Urinary bladder (tissue), 4 donors: ENCODE results near the gene ORM2. TPM values are rescaled to one million over a fixed set of nuclear protein-coding genes. Genes with fewer than 3 reads are reported as not detected.

Experiments
- DNase-seq: peaks from one replicate; pipeline ENCODE4 v3.0.0-alpha.2; 2015; ENCODE audit errors: extremely low spot score
- H3K27ac ChIP-seq: one replicate; pipeline ENCODE4 v1.5.1; 2013; ENCODE audit warnings: low read depth, mild to moderate bottlenecking, moderate library complexity
- H3K36me3 ChIP-seq: one replicate; pipeline ENCODE4 v1.6.1; 2013; ENCODE audit warnings: mild to moderate bottlenecking, moderate library complexity; ENCODE audit not compliant: insufficient read depth
- H3K4me1 ChIP-seq: one replicate; pipeline ENCODE4 v1.6.1; 2013; ENCODE audit warnings: mild to moderate bottlenecking, moderate library complexity; ENCODE audit not compliant: insufficient read depth
- H3K4me3 ChIP-seq: one replicate; pipeline ENCODE4 v1.5.1; 2013; ENCODE audit warnings: low read depth, low read length
- WGBS: extraction: QIAGEN DNeasy Blood & Tissue Kit; methylation state at CpG from one replicate; pipeline ENCODE4 v1.1.7; 2013; 5-methylcytosine and 5-hydroxymethylcytosine counted together
- polyA plus RNA-seq: library from polyadenylated mRNA; stranded (reverse); fragments of 200-250 nt; gene quantifications from one replicate; pipeline ENCODE4 v1.2.3, GENCODE V29; 2013
- total RNA-seq: library from RNA; depleted of rRNA; stranded (reverse); fragments of >200 nt; gene quantifications from one replicate; pipeline ENCODE4 v1.2.3, GENCODE V29; 2014
- donor health status: healthy with polysubstance abuse.
- donor health status: healthy.

The ORM2 gene
- total and polyA plus RNA-seq, 2 donors = 3.2 TPM; not detected in 1

DNA sequence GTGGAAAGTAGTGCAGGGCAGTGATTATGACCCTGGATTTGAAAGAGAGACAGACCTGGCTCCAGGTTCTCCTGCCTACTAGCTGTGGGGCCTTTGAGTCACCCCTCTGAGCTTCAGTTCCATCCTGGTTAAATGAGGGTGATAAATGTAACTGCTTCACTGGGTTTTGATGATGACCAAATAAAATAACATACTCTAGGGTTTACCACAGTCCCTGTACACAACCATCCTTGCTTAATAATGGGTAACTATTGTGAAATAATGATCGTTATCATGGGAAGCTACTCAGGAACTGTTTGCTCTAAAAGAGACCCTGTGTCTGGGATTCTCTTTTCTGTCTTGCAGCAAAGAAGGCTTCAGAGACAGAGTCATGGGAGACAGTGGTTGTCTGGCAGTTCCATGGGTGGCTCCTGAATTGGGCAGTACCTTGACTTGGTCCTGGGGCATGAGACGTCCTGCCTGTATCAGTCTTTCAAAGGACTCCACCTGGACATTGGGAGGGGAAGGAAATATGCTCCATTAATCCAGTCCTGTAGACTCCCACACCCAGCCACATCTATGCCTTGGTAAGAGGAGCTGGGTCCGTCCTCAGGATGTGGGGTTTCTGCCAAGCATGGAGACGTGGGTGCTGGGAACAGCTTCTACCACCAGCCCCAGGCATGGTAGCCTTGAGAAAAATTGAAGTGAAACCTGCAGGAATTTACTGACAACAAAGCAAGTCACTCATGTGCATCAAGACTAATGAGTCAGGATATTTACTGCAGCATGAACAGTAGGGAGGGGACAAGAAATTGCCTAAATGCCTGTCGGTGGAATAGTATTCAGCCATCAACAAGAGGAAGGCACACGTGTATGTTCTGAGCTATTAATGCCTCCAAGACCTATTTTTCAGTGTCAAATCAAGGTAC lies 34.7 kb downstream of the ORM2 start:
- no peak for DNase-seq
- H3K27ac ChIP-seq = peak overlapping the region; percentile 76

DNA sequence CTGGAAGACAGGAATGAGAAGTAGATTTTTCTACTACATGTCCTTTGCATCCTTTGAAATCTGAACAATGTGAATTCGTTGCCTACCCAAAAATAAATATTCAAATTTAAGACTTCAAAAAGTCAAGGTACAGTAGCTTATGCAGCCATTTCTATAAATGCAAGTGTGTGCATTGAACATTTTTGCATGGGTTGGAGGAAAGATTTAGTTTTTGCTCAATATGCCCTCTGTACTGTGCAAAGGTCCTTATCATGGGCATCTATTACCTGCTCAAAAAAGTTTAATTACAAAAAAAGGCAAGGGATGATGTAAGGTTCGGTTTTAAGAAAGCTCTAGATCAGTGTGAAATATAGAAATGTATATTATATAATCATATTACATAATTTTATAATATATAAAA lies 35.5 kb downstream of the ORM2 start:
- DNase-seq = no peak
- 93% methylated on average over 2 of the region's 2 CpGs for WGBS
- Histone ChIP-seq H3K36me3 (peaks cover 11% of the 10 kb centered on the region), H3K27ac (no peak overlapping the region), H3K4me1 (no peaks in the 10 kb centered on the region), H3K4me3 (no peak overlapping the region)

More for the DNA sequence above, 34.7 kb downstream of the ORM2 start:
- 68% methylated on average over 6 of the region's 6 CpGs for WGBS
- peaks cover 11% of the 10 kb centered on the region for H3K36me3 ChIP-seq
- no peak overlapping the region for H3K4me3 ChIP-seq
- H3K4me1 ChIP-seq = no peaks in the 10 kb centered on the region

DNA sequence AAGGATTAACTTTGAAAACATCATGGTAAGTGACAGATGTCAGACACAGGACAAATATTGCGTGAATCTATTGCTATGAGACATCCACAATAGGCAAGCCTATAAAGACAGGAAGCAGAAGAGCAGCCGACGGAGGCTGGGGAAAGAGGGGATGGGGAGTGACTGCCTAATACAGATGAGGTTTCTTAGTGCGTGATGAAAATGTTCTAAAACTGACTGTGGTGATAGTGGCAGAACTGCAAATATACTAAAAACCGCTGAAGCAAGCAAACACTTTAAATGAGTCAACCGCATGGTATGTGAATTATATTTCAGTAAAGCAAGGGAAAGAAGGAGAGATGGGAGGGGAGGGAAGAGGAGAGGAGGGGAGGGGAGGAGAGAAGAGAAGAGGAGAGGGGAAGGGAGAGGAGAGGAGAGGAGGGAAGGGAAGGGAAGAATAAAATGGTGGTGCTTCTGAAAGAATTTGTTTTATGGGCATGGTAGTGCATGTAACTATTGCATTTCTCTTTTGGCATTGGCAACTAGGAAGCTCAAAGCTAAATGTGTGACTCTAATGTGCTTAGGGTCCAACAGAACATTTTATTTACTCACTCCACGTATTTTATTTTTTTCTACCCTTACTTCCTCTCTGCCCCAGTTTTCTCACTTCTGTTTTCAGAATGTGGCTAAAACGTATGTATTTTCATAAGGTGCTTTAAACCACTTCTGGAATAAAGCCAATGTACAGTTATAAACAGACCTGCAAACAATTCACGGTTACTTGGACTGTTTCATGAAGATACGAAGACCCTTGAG lies 36.9 kb downstream of the ORM2 start:
- DNase-seq = no peak
- Histone ChIP-seq H3K27ac (peak overlapping the region; percentile 57), H3K36me3 (peaks cover 4% of the 10 kb centered on the region), H3K4me3 (no peak overlapping the region), H3K4me1 (no peaks in the 10 kb centered on the region)
- WGBS = 43% methylated on average over 10 of the region's 10 CpGs

DNA sequence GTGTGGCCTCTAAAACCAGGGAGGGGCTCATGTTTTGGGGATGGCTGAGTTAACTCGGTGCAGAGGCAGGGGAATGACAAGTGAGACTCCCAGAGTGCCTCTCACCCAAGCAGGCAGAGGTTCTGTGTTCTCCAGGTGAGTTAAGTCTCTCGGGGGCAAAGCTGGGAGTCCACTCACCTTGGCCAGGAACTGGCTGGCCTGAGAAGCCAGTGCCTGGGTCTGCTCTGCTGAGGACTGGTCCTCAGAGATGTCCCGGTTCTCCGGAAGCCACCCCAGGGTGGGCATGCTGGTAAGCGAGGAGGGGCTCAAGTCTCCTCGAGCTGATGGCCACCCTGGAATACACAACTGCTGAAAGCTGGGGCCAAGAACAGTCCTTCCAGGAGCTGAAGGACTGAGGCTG lies 37.7 kb downstream of the ORM2 start:
- Histone ChIP-seq H3K4me3 (no peak overlapping the region), H3K36me3 (peaks cover 3% of the 10 kb centered on the region), H3K4me1 (no peaks in the 10 kb centered on the region), H3K27ac (no peak overlapping the region)
- no peak for DNase-seq
- WGBS = 88% methylated on average over 6 of the region's 6 CpGs

DNA sequence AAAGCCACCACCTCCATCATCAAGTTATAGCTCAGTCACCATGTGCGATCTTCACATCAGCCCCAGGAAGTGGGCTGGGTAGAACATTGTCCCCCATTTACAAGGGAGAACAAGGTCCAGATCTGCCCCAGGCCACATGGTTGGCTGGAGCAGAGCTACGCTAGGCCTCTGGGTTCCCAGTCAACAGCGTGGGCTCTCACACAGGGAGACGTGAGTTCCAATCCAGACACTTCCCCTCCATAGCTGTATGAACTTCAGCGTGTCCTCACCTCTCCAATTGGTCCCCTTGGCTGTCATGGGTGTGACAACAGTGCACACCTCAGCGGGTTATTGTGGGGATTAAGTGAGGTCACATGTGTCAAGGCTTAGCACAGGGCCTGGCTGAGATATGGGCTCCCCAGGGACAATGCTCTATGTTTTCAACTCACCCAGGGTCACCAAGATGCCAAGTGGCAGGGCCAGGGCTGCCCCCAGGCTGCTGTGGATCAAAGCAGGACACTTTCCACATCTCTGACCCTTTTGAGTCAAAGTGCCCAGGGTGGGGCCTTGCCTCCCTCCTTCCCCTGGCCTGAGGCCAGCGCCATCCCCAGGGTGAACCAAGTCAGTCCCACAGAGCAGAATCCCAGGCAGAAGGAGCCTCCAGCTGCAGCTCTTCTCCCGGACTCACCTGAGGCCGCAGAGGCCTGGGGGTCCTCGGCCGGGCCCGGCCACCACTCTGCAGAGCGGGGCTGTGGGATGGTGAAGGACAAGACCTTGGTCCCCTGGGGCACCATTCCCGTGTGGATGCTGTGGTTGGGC lies 38.3 kb downstream of the ORM2 start:
- Histone ChIP-seq H3K4me3 (no peak overlapping the region), H3K36me3 (no peaks in the 10 kb centered on the region), H3K4me1 (no peaks in the 10 kb centered on the region), H3K27ac (peak overlapping the region; percentile 74)
- DNase-seq = no peak
- 92% methylated on average over 14 of the region's 14 CpGs for WGBS

DNA sequence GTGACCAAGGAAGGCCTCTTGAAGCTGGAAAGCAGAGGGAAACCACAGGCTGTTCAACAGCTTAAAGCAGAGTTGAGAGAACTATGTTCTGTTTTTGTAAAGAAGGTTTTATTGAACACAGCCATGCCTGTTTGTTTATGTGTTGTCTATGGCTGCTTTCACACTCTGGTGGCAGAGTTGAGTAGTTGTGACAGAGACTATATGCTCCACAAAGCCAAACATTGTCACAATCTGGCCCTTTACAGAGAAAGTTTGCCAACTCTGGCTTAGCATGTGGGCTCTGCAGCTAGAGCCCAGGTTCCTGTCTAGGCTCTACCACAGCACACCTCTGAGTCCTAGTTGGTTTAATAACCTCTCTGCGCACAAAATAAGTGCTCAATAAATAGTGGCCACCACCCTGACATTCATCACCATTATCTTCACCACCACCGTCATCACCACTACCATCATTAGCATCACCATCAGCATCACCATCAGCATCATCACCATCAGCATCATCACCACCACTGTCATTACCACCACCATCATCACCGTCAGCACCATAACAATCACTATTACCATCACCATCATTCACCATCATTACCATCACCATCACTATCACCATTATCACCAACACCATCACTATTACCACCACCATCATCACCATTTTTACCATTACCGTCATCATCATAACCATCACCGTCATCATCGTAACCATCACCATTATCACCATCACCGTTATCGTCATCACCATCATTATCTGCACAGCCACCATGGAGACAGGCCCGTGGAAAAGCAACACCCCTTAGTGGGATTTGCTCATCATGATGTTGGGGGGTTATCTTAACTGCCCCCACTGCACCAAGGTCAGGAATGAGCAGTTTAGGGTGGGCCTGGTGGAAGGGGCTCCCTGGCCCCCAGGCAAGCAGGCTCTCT lies 39.8 kb downstream of the ORM2 start:
- no peaks in the 10 kb centered on the region for H3K4me1 ChIP-seq
- H3K4me3 ChIP-seq = no peak overlapping the region
- H3K27ac ChIP-seq = no peak overlapping the region
- DNase-seq = no peak
- peaks cover 2% of the 10 kb centered on the region for H3K36me3 ChIP-seq
- 91% methylated on average over 9 of the region's 9 CpGs for WGBS

DNA sequence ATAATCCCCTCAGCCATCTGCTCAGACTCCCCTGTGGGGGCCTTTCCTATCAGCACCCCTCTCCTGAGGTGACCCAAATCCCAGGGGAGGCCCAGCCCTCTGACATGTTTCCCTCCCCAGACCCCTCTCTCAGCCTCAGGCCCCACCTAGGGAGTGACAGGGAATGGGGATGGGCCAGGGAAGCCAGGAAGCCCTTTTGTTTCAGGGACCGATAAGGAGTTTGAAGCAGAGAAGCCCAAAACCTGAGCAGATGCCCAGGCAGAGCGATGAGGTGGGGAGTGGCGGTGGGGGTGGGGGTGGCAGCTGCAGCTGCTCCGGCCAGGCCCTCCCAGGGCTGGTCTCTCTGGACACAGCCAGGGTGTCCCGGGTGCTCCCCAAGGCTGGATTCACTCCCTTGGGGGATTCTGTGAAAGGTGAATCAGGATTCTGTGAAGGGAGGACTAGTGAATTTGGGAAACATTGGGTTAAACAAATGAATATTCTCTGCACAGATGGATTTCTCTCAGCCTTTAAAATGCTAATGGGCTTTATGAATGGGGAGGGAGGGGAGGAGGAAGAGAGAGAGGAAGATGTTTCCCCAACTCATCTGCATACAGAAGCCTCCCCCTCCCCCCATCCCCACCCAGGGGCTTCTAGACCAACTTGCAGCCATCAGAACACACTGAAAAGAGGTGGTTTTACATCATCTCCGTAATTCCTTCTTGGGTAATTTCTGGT lies 40.7 kb downstream of the ORM2 start:
- Histone ChIP-seq H3K4me1 (no peaks in the 10 kb centered on the region), H3K27ac (no peak overlapping the region), H3K36me3 (peaks cover 5% of the 10 kb centered on the region), H3K4me3 (no peak overlapping the region)
- 71% methylated on average over 6 of the region's 6 CpGs for WGBS
- DNase-seq = no peak

DNA sequence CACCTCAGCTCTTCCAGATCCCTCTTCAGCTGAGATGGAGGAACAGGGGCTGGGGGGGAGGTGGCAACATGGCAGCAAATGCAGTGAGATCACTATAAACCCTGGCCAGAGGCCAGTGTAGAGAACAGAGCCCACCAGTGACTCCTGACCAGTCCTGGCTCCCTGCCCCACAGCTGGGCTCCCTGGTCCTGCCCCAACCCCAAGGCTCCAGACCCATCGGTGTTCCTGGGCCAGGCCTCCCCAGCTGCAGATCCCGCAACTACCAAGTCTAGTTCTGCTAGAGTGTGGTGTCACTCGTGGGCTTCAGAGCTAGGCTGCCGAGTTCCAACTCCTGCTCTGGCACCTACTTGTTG lies 41.3 kb downstream of the ORM2 start:
- Histone ChIP-seq H3K4me3 (no peak overlapping the region), H3K27ac (no peak overlapping the region), H3K36me3 (peaks cover 5% of the 10 kb centered on the region), H3K4me1 (no peaks in the 10 kb centered on the region)
- 72% methylated on average over 4 of the region's 4 CpGs for WGBS
- no peak for DNase-seq

DNA sequence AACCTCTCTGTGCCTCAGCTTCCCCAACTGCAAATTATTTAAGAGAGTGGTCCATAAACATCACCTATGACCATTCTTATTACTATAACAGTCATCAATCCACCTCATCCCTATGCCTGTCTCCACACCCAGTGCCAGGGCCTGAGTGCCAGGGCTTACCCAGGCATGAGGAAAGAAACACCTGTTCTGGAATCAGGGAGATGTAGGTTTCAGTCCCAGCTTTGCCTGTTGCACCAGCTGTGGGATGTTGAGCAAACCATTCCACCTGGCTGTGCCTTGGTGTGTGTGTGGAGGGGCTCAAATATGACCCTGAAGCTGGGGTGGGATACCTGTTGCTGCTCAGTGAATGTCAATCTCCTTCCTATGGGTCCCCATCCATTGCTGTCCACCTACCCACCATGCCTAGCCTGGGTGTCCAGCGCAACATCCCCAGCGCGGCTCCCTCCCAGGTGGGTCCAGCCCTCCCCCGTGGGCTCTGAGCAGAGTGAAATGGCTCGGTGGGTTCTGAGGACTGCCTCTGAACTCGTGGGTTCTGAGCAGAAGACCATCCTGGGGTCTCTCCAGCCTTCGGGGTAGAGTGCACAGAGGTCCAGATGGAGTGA lies 41.8 kb downstream of the ORM2 start:
- WGBS = 69% methylated on average over 7 of the region's 7 CpGs
- peaks cover 5% of the 10 kb centered on the region for H3K36me3 ChIP-seq
- DNase-seq = no peak
- no peak overlapping the region for H3K27ac ChIP-seq
- H3K4me1 ChIP-seq = no peaks in the 10 kb centered on the region
- H3K4me3 ChIP-seq = no peak overlapping the region

DNA sequence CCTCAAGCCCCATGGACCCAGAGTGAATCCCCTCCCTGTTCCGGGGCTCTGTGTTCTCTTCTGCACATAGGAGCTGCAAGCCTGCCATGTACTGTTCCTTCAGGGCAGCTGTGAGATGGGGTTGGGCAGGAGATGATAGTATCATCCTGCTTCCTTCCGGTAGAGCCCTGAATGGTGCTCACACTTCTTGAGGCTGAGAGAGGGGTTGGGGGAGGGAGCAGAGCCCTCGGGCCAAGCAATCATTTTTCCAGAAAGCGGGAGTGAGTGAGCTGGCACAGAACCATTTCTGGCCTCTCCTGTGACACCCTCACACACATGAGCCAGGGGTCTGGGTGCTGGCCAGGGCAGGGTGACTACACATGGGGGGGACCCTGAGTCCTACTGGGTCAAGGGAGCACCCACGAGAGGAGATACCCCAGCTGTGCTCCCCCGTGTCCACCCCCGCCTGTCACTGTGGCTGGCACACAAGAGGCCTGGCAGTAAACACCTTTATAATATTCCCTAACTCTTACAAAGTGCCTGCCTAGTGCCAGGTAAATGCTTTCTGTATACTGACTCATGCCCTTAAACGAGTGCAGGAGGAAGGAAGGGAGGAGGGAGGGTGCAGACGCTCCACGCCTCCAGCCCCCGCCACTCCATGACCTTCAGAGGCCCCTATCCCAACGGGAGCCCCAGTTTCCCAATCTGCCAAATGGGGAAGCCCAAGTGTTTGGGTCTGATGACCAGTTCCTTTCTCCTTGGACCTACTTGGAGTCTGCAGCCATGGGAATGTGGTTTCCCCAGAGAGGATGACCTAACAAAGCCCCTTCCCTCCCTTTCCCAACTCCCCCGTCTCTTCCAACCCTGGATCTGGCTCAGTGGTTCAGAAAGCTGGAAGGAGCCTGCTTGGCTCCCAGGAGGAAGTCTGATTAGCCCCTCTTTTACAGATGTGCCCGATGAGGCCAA lies 42.6 kb downstream of the ORM2 start:
- H3K4me3 ChIP-seq = no peak overlapping the region
- 51% methylated on average over 14 of the region's 14 CpGs for WGBS
- H3K27ac ChIP-seq = peak overlapping the region; percentile 0
- peaks cover 5% of the 10 kb centered on the region for H3K36me3 ChIP-seq
- no peaks in the 10 kb centered on the region for H3K4me1 ChIP-seq
- DNase-seq = no peak

DNA sequence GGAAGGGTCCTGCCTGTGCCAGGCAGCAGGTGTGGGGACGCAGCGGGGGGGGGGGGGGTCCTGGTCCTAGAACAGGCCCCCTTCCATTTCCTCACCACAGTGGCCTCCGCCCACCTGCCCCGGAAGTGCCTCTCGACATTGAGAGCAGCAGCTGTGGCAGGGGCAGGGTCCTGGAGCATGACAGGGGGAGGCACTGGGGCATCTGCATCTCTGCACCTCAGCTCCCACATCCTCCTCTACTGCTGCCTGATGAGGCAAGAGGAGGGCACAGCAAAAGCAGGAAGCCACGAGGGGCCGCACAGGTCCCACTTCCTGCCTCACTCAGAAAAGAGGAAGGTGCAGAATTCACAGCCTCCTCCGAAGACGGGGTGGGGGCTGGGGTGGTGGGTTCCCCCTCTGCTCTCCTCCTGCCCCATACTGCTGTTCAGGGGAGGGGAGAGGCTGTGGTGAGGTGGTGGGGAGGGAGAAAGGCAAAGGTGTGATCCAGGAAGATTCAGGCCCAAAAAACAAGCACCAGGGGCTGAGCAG lies 43.3 kb downstream of the ORM2 start:
- Histone ChIP-seq H3K4me3 (no peak overlapping the region), H3K36me3 (peaks cover 5% of the 10 kb centered on the region), H3K27ac (no peak overlapping the region), H3K4me1 (no peaks in the 10 kb centered on the region)
- WGBS = 68% methylated on average over 9 of the region's 9 CpGs
- no peak for DNase-seq
